HUES48 (cell line): Measurements from ENCODE around the gene KCNK16.

ENCODE experiments used
- H3K27ac ChIP-seq: one replicate; pipeline ENCODE4 v1.7.0; 2013; ENCODE audit warnings: low read depth, low read length, inconsistent platforms
- H3K27me3 ChIP-seq: 2 replicates; pipeline ENCODE4 v1.6.1; 2013; ENCODE audit warnings: mild to moderate bottlenecking, low read length; ENCODE audit not compliant: control insufficient read depth, insufficient read depth
- H3K36me3 ChIP-seq: 2 replicates; pipeline ENCODE4 v1.6.1; 2013; ENCODE audit warnings: low read length; ENCODE audit not compliant: control insufficient read depth, insufficient read depth
- H3K4me1 ChIP-seq: 2 replicates; pipeline ENCODE4 v1.6.1; 2013; ENCODE audit warnings: mild to moderate bottlenecking, low read length; ENCODE audit not compliant: control insufficient read depth, insufficient read depth
- H3K4me3 ChIP-seq: 2 replicates; pipeline ENCODE4 v1.5.1; 2013; ENCODE audit warnings: mild to moderate bottlenecking, low read depth, low read length
- H3K9ac ChIP-seq: 2 replicates; pipeline ENCODE4 v1.6.1; 2013; ENCODE audit warnings: mild to moderate bottlenecking, low read depth, low read length, moderate library complexity
- H3K9me3 ChIP-seq: 2 replicates; pipeline ENCODE4 v1.6.1; 2013; ENCODE audit warnings: low read length; ENCODE audit not compliant: control insufficient read depth, insufficient read depth

KCNK16 gene

GRCh38 chr6:39274471-39274870, 48.0 kb downstream of the KCNK16 start:
- H3K4me3 ChIP-seq, result no peak overlapping the region
- no peaks in the 10 kb centered on the region for H3K27me3 ChIP-seq
- H3K9me3 ChIP-seq, result no peaks in the 10 kb centered on the region
- H3K4me1 ChIP-seq, result peaks cover 16% of the 10 kb centered on the region
- no peak overlapping the region for H3K27ac ChIP-seq
- no peaks in the 10 kb centered on the region for H3K36me3 ChIP-seq
- no peak overlapping the region for H3K9ac ChIP-seq

- H3K27ac ChIP-seq, result no peak overlapping the region
- H3K9ac ChIP-seq, result no peak overlapping the region
- no peaks in the 10 kb centered on the region for H3K36me3 ChIP-seq
- no peaks in the 10 kb centered on the region for H3K27me3 ChIP-seq
- no peak overlapping the region for H3K4me3 ChIP-seq
- peaks cover 22% of the 10 kb centered on the region for H3K4me1 ChIP-seq
- no peaks in the 10 kb centered on the region for H3K9me3 ChIP-seq
Measured at GRCh38 chr6:39273406-39273821, 49.1 kb downstream of the KCNK16 start.

- Histone ChIP-seq H3K36me3 (no peaks in the 10 kb centered on the region), H3K9me3 (no peaks in the 10 kb centered on the region), H3K27me3 (no peaks in the 10 kb centered on the region), H3K9ac (no peak overlapping the region), H3K27ac (no peak overlapping the region), H3K4me3 (no peak overlapping the region), H3K4me1 (peaks cover 26% of the 10 kb centered on the region)
Measured at GRCh38 chr6:39269961-39270360, 52.5 kb downstream of the KCNK16 start.

GRCh38 chr6:39268721-39269120, 53.8 kb downstream of the KCNK16 start:
- no peak overlapping the region for H3K9ac ChIP-seq
- H3K9me3 ChIP-seq, result no peaks in the 10 kb centered on the region
- no peak overlapping the region for H3K4me3 ChIP-seq
- H3K4me1 ChIP-seq, result peaks cover 25% of the 10 kb centered on the region
- no peaks in the 10 kb centered on the region for H3K36me3 ChIP-seq
- no peaks in the 10 kb centered on the region for H3K27me3 ChIP-seq
- H3K27ac ChIP-seq, result no peak overlapping the region

GRCh38 chr6:39268171-39268570, 54.3 kb downstream of the KCNK16 start:
- Histone ChIP-seq H3K9ac (no peak overlapping the region), H3K27ac (no peak overlapping the region), H3K9me3 (no peaks in the 10 kb centered on the region), H3K27me3 (no peaks in the 10 kb centered on the region), H3K36me3 (no peaks in the 10 kb centered on the region), H3K4me3 (no peak overlapping the region), H3K4me1 (peaks cover 23% of the 10 kb centered on the region)

GRCh38 chr6:39266782-39267355, 55.6 kb downstream of the KCNK16 start:
- no peaks in the 10 kb centered on the region for H3K9me3 ChIP-seq
- H3K27me3 ChIP-seq, result no peaks in the 10 kb centered on the region
- peaks cover 22% of the 10 kb centered on the region for H3K4me1 ChIP-seq
- no peak overlapping the region for H3K4me3 ChIP-seq
- H3K36me3 ChIP-seq, result no peaks in the 10 kb centered on the region
- H3K27ac ChIP-seq, result no peak overlapping the region
- H3K9ac ChIP-seq, result no peak overlapping the region

- H3K9me3 ChIP-seq, result no peaks in the 10 kb centered on the region
- H3K36me3 ChIP-seq, result no peaks in the 10 kb centered on the region
- peaks cover 27% of the 10 kb centered on the region for H3K4me1 ChIP-seq
- no peak overlapping the region for H3K4me3 ChIP-seq
- no peaks in the 10 kb centered on the region for H3K27me3 ChIP-seq
- H3K9ac ChIP-seq, result no peak overlapping the region
- no peak overlapping the region for H3K27ac ChIP-seq
Measured at GRCh38 chr6:39266375-39266774, 56.1 kb downstream of the KCNK16 start.
